H1 (cell line): ENCODE results near the gene ZNF777. TPM values are rescaled to one million over a fixed set of nuclear protein-coding genes. Genes with fewer than 3 reads are reported as not detected.

Source experiments
- HDAC6 ChIP-seq: IDR thresholded peaks from one replicate; pipeline ENCODE4 v1.7.1; 2012; ENCODE audit warnings: low read depth, mild to moderate bottlenecking, inconsistent platforms, low read length, moderate library complexity
- POLR2AphosphoS5 ChIP-seq: IDR thresholded peaks from 2 replicates; pipeline ENCODE4 v1.6.1; 2011; ENCODE audit warnings: low read depth, low read length
- RXRA ChIP-seq: IDR thresholded peaks from 2 replicates; pipeline ENCODE4 v1.6.1; 2011; ENCODE audit warnings: low read depth, mild to moderate bottlenecking, low read length, moderate library complexity; ENCODE audit not compliant: insufficient read depth
- SIRT6 ChIP-seq: IDR thresholded peaks from one replicate; pipeline ENCODE4 v1.7.1; 2012; ENCODE audit warnings: low read length, inconsistent platforms
- polyA plus RNA-seq, 7 experiments: library from polyadenylated mRNA; depleted of rRNA in 3 of 7; stranded (reverse) in 5 of 7; unstranded in 2 of 7; fragments of >200 nt in 5 of 7; fragments of 200-250 nt in 2 of 7; gene quantifications; 1 replicate in 5 of 7; 2 replicates in 1 of 7; 4 replicates in 1 of 7; pipeline versions ENCODE4 v1.2.1 to v1.2.3, GENCODE V29; 2011 to 2013; ENCODE audit warnings: missing spikeins in 2 of 7, mixed read lengths in 2 of 7
- total RNA-seq: library from RNA; stranded (reverse); fragmentation: NEBNext Ultra II Directional; extraction: Animal tissue kit (Norgen Biotek cat#: 25700); gene quantifications from 2 replicates; pipeline ENCODE4 v1.2.1, GENCODE V29; 2021
- TF ChIP-seq, protein P1 (sequence below), 3 experiments: IDR thresholded peaks; 1 replicate in 2 of 3; 2 replicates in 1 of 3; pipeline versions ENCODE4 v1.5.1 to v1.6.1; 2011; ENCODE audit warnings: low read length in 3 of 3, mild to moderate bottlenecking in 3 of 3, inconsistent platforms in 2 of 3, low read depth in 1 of 3, moderate library complexity in 1 of 3; ENCODE audit not compliant: insufficient read depth in 1 of 3; ENCODE audit errors: control extremely low read depth in 1 of 3
- TF ChIP-seq, protein P2 (sequence below): IDR thresholded peaks from 2 replicates; pipeline ENCODE4 v1.6.1; 2012; ENCODE audit warnings: inconsistent platforms

The ZNF777 gene
- total and polyA plus RNA-seq, 2 of the 8 experiments (the other 6 are each of a cell fraction or from before 2014, with no cell fraction given) = 8.0 to 10.1 TPM

DNA sequence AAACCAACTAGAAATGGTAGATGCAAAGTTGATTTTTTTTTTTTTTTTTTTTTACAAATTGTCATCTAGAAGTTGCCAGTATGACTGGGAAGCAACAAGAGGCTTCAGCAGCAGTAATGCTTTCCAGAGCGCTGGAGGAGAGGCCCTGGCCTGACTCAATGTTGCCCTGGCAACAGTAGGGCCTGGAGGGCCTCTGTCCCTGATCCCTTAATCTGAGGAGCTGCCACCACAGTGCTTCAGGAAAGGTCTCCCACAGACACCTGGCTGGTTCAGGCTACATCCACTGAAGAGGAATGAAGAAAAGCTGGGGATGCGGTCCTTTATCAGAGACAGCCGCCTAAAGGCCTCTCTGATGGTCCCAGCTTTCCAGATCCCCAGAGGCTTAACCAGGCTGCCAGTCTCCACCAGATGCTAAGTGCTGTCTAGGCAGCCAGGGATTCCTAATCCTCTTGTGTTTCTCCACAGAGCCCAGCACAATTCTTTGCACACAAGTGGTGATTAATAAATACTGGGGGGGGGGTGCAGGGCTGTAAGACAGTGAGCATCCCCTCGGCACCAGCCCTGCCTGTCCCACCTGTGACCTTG lies 33.7 kb downstream of the ZNF777 start (continued):
- TF ChIP-seq, protein P1, sequence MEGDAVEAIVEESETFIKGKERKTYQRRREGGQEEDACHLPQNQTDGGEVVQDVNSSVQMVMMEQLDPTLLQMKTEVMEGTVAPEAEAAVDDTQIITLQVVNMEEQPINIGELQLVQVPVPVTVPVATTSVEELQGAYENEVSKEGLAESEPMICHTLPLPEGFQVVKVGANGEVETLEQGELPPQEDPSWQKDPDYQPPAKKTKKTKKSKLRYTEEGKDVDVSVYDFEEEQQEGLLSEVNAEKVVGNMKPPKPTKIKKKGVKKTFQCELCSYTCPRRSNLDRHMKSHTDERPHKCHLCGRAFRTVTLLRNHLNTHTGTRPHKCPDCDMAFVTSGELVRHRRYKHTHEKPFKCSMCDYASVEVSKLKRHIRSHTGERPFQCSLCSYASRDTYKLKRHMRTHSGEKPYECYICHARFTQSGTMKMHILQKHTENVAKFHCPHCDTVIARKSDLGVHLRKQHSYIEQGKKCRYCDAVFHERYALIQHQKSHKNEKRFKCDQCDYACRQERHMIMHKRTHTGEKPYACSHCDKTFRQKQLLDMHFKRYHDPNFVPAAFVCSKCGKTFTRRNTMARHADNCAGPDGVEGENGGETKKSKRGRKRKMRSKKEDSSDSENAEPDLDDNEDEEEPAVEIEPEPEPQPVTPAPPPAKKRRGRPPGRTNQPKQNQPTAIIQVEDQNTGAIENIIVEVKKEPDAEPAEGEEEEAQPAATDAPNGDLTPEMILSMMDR (IDR thresholded peaks at IDR 0.05; ENCODE audit: control extremely low read depth in 1 of 3, insufficient read depth in 1 of 3, low read depth in 1 of 3, low read length in 3 of 3) = no peak
- TF ChIP-seq, protein P2, sequence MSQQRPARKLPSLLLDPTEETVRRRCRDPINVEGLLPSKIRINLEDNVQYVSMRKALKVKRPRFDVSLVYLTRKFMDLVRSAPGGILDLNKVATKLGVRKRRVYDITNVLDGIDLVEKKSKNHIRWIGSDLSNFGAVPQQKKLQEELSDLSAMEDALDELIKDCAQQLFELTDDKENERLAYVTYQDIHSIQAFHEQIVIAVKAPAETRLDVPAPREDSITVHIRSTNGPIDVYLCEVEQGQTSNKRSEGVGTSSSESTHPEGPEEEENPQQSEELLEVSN = no peak
- TF ChIP-seq HDAC6 (no peak), SIRT6 (no peak), RXRA (no peak), POLR2AphosphoS5 (no peak)
